Peyer's patch (tissue), 4 donors: Measurements from ENCODE around the gene CTF1.

Source experiments
- CTCF ChIP-seq, 6 experiments: fragments of 450-650 bp in 4 of 6; fragments of 200-600 bp in 2 of 6; sonication (generic) in 1 of 6; IDR thresholded peaks; one replicate each; pipeline ENCODE4 v1.5.1; 2017 to 2019; ENCODE audit warnings: antibody characterized with exemption in 6 of 6, mild to moderate bottlenecking in 3 of 6, moderate library complexity in 1 of 6
- POLR2A ChIP-seq, 2 donors: fragments of 450-650 bp; IDR thresholded peaks; one replicate each; pipeline ENCODE4 v1.5.1; 2017; ENCODE audit warnings: antibody characterized with exemption in 2 of 2, mild to moderate bottlenecking in 2 of 2, moderate library complexity in 2 of 2

- TF ChIP-seq CTCF (IDR thresholded peaks at IDR 0.05) = peak; percentile 92 to 96 (median 94)
- peak; percentile 14 to 19 for TF ChIP-seq POLR2A (IDR thresholded peaks at IDR 0.05)
Observed at GRCh38 chr16:30921748-30922419, 25.5 kb downstream of the CTF1 start.
